Prostate gland (tissue), 2 donors: ENCODE results near the gene PARVB. TPM values are rescaled to one million over a fixed set of nuclear protein-coding genes. Genes with fewer than 3 reads are reported as not detected.

Source experiments
- DNase-seq: peaks from one replicate; pipeline ENCODE4 v3.0.0-alpha.2; 2019; ENCODE audit warnings: low spot score
- H3K27ac ChIP-seq, 2 donors: fragments of 200-600 bp; sonication (generic); 2 replicates each; pipeline ENCODE4 v1.5.1; 2017 to 2019
- H3K27me3 ChIP-seq: fragments of 200-600 bp; sonication (generic); replicated peaks from 2 replicates; pipeline ENCODE4 v1.5.1; 2019; ENCODE audit not compliant: insufficient read depth
- H3K36me3 ChIP-seq, 2 donors: fragments of 200-600 bp; sonication (generic); 1 replicate in 1 of 2; 2 replicates in 1 of 2; pipeline versions ENCODE4 v1.5.1 to v1.8.1; 2017 to 2019
- H3K4me1 ChIP-seq: fragments of 200-600 bp; sonication (generic); replicated peaks from 2 replicates; pipeline ENCODE4 v1.5.1; 2019
- H3K4me3 ChIP-seq, 2 donors: fragments of 200-600 bp; sonication (generic); 2 replicates each; pipeline ENCODE4 v1.5.1; 2017 to 2019
- H3K9me3 ChIP-seq: fragments of 200-600 bp; sonication (generic); 2 replicates; pipeline ENCODE4 v1.5.1; 2017
- CTCF ChIP-seq, 4 experiments: fragments of 200-600 bp in 2 of 4; fragments of 450-650 bp in 2 of 4; sonication (generic) in 2 of 4; IDR thresholded peaks; 1 replicate in 3 of 4; 2 replicates in 1 of 4; pipeline ENCODE4 v1.5.1; 2016 to 2019; ENCODE audit warnings: antibody characterized with exemption in 4 of 4, mild to moderate bottlenecking in 2 of 4, moderate library complexity in 2 of 4
- POLR2A ChIP-seq: fragments of 450-650 bp; IDR thresholded peaks from one replicate; pipeline ENCODE4 v1.6.1; 2016; ENCODE audit warnings: antibody characterized with exemption, mild to moderate bottlenecking
- POLR2AphosphoS5 ChIP-seq: sonication (generic); formaldehyde crosslinking; IDR thresholded peaks from one replicate; pipeline ENCODE4 v1.6.1; 2017; ENCODE audit warnings: antibody characterized with exemption
- WGBS: methylation state at CpG from one replicate; pipeline ENCODE4 v1.1.5; 2018; 5-methylcytosine and 5-hydroxymethylcytosine counted together
- intact Hi-C: fragments of 100-400 bp; cut with DNase I; formaldehyde crosslinking; loops from one replicate; pipeline ENCODE4 v1.14.2; 2022
- total RNA-seq, 2 donors: library from RNA; depleted of rRNA; stranded (reverse); fragments of >200 nt; gene quantifications; one replicate each; pipeline ENCODE4 v1.1.0, GENCODE V29; 2016

Gene PARVB
- total RNA-seq, 2 donors from 2014 or later, result 11.7 to 28.4 TPM

- WGBS, result 93% methylated on average over 13 of the region's 13 CpGs
- intact Hi-C loops, result no loop called here
- DNase-seq, result no peak
- no peaks in the 10 kb centered on the region for H3K9me3 ChIP-seq
- peaks cover 3% of the 10 kb centered on the region for H3K27me3 ChIP-seq
- no peak for TF ChIP-seq CTCF (IDR thresholded peaks at IDR 0.05)
- no peak for TF ChIP-seq POLR2AphosphoS5
- TF ChIP-seq POLR2A, result no peak
- no peaks in the 10 kb centered on the region for H3K36me3 ChIP-seq
- no peaks in the 10 kb centered on the region for H3K4me1 ChIP-seq
- no peak overlapping the region for H3K4me3 ChIP-seq
- no peak overlapping the region for H3K27ac ChIP-seq
These were observed 76.3 kb downstream of the PARVB start for GRCh38 chr22:44100411-44100810.

GRCh38 chr22:44102121-44102520 is 78.0 kb downstream of the PARVB start:
- Histone ChIP-seq H3K9me3 (no peaks in the 10 kb centered on the region), H3K4me3 (no peak overlapping the region), H3K27ac (no peak overlapping the region), H3K27me3 (peaks cover 3% of the 10 kb centered on the region), H3K36me3 (no peaks in the 10 kb centered on the region), H3K4me1 (no peaks in the 10 kb centered on the region)
- DNase-seq, result no peak
- TF ChIP-seq POLR2AphosphoS5 (no peak), CTCF (IDR thresholded peaks at IDR 0.05) (no peak), POLR2A (no peak)
- 96% methylated on average over 4 of the region's 4 CpGs for WGBS
- intact Hi-C loops, result no loop called here

GRCh38 chr22:44102856-44103255 is 78.8 kb downstream of the PARVB start:
- 73% methylated on average over 3 of the region's 3 CpGs for whole genome bisulfite sequencing
- DNase-seq, result no peak
- Histone ChIP-seq H3K27ac (no peak overlapping the region), H3K4me1 (no peaks in the 10 kb centered on the region), H3K4me3 (no peak overlapping the region), H3K9me3 (no peaks in the 10 kb centered on the region), H3K36me3 (no peaks in the 10 kb centered on the region), H3K27me3 (peaks cover 3% of the 10 kb centered on the region)
- no peak for TF ChIP-seq POLR2AphosphoS5
- intact Hi-C loops, result no loop called here

- intact Hi-C loops, result no loop called here
- 91% methylated on average over 13 of the region's 13 CpGs for WGBS
These were observed 79.8 kb downstream of the PARVB start for GRCh38 chr22:44103735-44104480.

GRCh38 chr22:44107340-44107739 is 83.2 kb downstream of the PARVB start:
- 82% methylated on average over 6 of the region's 6 CpGs for WGBS
- intact Hi-C loops, result no loop called here
- Histone ChIP-seq H3K27me3 (no peaks in the 10 kb centered on the region), H3K27ac (no peak overlapping the region), H3K4me1 (no peaks in the 10 kb centered on the region), H3K9me3 (no peaks in the 10 kb centered on the region), H3K4me3 (no peak overlapping the region), H3K36me3 (no peaks in the 10 kb centered on the region)
- TF ChIP-seq POLR2A (no peak), POLR2AphosphoS5 (no peak), CTCF (IDR thresholded peaks at IDR 0.05) (no peak)
- DNase-seq, result no peak

More at GRCh38 chr22:44103735-44104480, 79.8 kb downstream of the PARVB start:
- H3K4me1 ChIP-seq, result no peaks in the 10 kb centered on the region
- H3K9me3 ChIP-seq, result no peaks in the 10 kb centered on the region
- H3K27ac ChIP-seq, result no peak overlapping the region
- no peak for TF ChIP-seq POLR2AphosphoS5
- no peak for TF ChIP-seq CTCF (IDR thresholded peaks at IDR 0.05)
- TF ChIP-seq POLR2A, result no peak
- no peak for DNase-seq
- H3K4me3 ChIP-seq, result no peak overlapping the region
- H3K36me3 ChIP-seq, result no peaks in the 10 kb centered on the region
- H3K27me3 ChIP-seq, result peaks cover 3% of the 10 kb centered on the region
